Putamen (tissue), 1 donor: ENCODE measurements around the gene THBS1.

Experiments used
- DNase-seq: peaks from one replicate; pipeline ENCODE4 v3.0.0-alpha.2; 2016; ENCODE audit warnings: low spot score

Gene THBS1

GRCh38 chr15:39608185-39609139 lies 27.6 kb downstream of the THBS1 start:
- no peak for DNase-seq

DNA sequence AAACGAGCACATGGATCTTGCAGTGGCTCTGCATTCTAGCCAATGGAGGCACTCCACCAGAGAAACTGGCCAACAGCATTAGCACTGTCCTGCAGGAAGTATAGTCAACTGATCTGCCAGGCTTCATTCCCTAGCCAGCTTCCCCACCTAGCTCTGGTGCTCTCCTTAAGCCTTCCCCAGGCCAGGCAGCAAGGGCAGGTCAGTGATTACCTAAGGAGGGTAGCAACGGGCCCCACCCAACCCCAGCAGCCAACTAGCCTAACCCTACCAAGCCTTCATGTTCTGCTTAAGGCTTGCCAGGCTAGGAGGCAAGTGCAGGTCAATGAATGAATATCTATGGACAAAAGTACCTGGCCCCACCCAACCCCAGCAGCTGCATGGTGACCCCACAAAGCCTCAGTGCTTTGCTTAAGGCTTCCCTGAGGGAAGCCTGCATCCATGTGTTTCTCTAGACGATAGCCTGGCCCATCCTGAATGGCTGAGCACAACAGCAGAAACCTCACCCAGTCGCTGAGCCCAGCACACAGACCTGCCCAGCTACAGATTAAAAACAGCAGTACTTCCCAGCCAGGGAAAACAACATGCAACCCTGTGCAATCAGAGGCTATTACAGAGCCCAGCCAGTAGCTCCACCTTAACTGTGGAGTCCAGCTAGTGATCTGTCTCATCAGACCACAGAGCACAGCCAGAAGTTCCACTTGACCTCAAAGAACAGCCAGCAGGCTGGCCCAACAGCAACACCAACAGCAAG lies 28.5 kb downstream of the THBS1 start:
- DNase-seq = no peak

DNA sequence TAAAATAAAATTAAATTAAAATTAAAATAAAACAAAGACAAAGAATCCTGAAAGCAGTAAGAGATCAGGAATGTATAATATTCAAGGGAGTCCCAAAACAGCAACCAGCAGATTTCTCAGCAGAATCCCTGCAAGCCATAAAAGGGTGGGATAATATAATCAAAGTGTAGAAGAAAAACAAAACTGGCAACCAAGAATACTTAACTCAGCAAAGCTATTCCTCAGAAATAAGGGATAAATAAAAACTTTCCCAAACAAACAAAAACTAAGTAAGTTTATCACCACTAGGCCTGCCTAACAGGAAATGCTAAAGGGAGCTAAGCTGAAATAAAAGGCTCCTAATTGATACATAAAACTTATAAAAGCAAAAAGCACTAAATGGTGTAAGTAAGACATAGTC lies 29.8 kb downstream of the THBS1 start:
- DNase-seq = no peak

GRCh38 chr15:39613271-39613670 lies 32.4 kb downstream of the THBS1 start:
- no peak for DNase-seq

DNA sequence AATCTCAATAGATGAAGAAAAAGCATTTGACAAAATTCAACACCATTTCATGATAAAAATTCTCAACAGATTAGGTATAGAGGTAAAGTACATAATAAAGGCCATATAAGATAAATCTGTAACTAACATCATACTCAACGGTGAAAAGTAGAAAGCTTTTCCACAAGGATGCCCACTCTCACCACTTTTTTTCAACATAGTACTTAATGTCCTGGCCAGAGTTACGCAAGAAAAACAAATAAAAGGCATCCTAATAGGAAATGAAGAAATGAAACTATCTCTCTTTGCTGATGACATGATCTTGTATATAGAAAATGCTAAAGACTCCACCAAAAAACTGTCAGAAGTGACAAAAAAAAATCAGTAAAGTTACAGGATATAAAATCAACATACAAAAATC lies 33.0 kb downstream of the THBS1 start:
- DNase-seq = no peak

DNA sequence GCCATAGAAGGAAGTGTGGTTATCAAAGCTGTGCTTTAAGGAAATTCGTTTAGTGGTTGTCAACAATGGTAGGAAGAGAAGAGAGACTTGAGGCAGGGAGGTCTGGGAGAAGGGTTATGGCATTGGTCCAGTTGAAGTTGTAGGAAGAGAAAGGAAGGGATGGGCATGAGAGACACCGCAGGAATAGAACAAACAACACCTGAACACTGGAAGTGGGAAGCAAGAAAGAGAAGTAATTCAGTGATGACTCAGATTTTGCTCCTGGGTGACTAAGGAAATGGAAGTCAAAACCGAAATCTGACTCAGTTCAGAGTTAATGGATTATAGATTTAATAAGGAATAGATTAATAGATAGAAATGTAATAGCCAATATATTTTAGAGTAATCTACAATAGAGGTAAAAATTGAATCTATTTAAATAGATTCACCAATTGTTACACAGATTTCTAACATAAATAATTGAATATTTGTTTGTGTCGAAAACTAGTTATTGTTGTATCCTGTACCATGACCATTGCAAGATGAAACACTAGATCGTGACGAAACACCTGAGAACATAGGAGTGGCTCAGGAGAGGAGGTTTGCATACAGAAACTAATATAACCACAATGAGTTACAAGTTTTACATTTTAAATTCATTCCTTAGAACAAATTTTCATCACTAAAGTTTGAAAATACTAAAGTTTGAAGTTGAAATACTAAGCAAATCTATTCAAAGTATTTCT lies 36.0 kb downstream of the THBS1 start:
- no peak for DNase-seq

- DNase-seq = no peak
Observed at GRCh38 chr15:39618063-39618823, 37.4 kb downstream of the THBS1 start.

- DNase-seq = no peak
Observed at GRCh38 chr15:39621210-39621609, 40.3 kb downstream of the THBS1 start.

DNA sequence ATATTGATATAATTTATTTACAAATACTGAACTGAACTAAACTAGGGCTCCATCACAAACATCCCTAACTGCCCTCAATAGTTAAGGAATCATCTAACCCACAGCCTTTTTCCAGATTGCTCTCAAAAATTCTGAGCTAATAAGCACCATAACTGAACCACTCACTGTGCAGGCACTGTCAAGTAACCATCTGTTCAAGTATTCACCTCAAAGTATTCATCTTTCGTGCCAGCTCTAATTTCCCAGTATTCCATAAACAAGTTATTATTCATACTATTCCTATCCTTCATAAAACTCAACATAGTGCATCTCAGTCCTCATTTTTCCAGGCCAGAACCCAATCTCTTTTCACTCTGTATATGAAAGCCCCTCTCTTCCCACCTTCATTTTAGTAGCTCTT lies 41.1 kb downstream of the THBS1 start:
- no peak for DNase-seq

GRCh38 chr15:39622660-39623516 lies 42.0 kb downstream of the THBS1 start:
- DNase-seq = no peak

DNA sequence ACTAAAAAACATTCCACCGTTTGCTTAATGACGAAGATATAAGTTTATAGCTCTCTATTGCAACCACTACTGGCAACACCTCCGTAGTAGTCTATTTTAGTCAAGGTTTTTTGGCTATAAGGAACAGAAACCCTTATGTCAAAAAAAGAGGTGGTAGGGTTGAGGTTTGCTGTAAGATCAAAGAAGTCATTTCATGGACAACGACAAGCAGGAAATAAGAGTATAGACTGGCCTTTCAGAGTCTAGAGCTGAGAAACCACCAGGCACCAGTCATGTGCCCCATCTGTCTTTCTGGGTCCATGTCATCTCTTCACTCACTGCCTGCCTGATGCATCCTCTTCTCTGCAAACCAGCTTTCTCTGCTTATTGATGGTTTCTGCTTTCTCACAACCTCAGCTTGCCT lies 42.7 kb downstream of the THBS1 start:
- DNase-seq = no peak

DNA sequence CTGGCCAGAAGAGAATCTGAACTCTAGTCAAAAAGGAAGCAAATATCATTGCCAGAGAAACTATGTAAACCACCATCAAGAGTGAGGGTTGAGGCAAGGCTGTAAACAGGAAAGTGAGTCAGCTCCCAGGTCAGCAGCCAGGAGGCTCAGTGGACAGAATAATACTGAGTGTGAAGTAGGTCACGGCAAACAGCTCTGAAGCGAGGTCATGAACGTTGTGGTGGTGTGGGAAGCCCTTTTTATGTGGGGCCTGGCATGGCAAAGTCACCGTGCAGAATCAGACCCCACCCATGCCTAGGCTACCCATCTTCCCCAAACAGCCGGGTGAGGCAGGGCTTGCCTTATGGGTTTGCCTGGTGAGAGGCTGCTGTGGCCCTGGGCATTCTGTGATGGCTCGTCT lies 43.9 kb downstream of the THBS1 start:
- DNase-seq = no peak

- no peak for DNase-seq
Observed at GRCh38 chr15:39625451-39625850, 44.6 kb downstream of the THBS1 start.

DNA sequence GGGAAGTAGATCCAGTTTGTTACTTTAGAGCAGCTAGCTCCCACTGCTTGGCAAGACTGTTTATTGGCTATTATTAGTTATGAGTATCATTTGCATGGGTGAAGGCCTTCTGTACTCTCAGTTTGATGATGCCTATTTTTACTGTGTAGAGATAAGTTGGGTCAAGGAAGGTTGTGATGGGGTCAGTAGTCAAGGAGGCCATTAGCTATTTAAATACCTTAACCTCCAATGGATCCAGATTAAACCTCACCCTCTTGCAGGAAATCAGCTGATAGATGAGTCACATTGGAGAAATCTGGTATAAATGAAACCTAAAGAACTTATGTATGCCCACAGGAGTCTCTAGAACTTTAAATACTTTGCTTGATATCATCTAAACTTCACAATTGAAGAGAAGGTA lies 45.0 kb downstream of the THBS1 start:
- no peak for DNase-seq

DNA sequence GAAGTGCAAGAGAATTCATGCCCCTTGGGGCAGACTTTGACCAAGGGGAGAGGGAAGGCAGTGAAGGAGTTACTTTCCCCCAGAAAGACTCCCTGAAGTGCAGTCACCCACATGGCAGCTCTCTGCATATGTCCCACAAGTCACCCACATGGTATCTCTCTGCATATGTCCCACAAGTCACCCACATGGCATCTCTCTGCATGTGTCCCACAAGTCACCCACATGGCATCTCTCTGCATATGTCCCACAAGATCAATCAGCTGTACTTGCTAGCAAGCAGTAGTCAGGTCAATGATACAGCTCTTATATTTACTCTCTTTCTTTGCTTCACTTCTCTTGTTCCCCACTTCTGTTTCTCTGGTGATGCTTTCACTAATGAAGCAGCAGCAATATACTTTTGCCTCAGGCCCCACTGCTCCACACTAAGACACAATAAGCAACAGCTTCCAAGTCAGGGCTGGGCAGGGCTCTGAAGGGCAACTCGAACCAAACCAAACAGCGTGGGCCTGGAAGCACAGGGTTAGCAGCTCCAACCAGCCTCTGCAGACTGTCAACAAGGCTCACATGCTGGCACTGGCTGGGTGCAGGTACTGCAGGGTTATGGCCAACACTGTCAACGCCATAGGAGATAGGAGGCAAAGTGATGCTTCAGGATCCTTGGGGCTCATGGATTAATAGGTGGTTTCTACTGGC lies 46.7 kb downstream of the THBS1 start:
- no peak for DNase-seq

GRCh38 chr15:39628144-39628508 lies 47.2 kb downstream of the THBS1 start:
- no peak for DNase-seq

GRCh38 chr15:39628546-39629257 lies 47.8 kb downstream of the THBS1 start:
- DNase-seq = no peak

DNA sequence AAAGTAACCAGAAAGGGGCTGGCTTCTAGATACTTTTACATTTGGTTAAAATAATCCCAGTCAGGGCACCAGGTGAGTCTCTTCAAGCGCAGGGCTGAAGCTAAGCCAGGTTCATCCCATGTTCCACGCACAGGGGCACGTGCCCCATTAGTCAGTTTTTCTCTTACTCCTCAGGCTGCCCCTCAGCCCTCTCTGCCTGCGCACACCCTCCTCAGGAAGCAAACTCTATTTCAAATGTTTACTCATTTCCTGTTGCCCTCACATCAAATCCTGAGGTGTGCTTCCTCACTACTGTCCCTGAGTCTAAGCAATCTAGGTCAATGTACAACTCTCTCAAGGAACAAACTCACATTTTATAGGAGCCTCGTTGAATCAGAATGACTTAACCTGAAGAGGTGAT lies 48.5 kb downstream of the THBS1 start:
- DNase-seq = no peak

GRCh38 chr15:39629906-39630305 lies 49.0 kb downstream of the THBS1 start:
- no peak for DNase-seq

- no peak for DNase-seq
Observed at GRCh38 chr15:39631357-39631756, 50.5 kb downstream of the THBS1 start.
